H1 (cell line): ENCODE results near the gene GALNT9. TPM values are rescaled to one million over a fixed set of nuclear protein-coding genes. Genes with fewer than 3 reads are reported as not detected.

Experiments used
- CREB1 ChIP-seq: IDR thresholded peaks from 2 replicates; pipeline ENCODE4 v1.6.1; 2012; ENCODE audit warnings: inconsistent platforms
- GTF2F1 ChIP-seq: IDR thresholded peaks from 2 replicates; pipeline ENCODE4 v1.6.1; 2012; ENCODE audit warnings: low read depth, low read length, improper control_type of control experiment, borderline replicate concordance
- POLR2A ChIP-seq, 2 experiments: IDR thresholded peaks; 1 replicate in 1 of 2; 2 replicates in 1 of 2; pipeline ENCODE4 v1.6.1; 2011; ENCODE audit warnings: low read depth in 2 of 2, low read length in 2 of 2, mild to moderate bottlenecking in 2 of 2; ENCODE audit errors: control extremely low read depth in 1 of 2
- RBBP5 ChIP-seq: IDR thresholded peaks from 2 replicates; pipeline ENCODE4 v1.7.1; 2012; ENCODE audit warnings: low read depth, mild to moderate bottlenecking, inconsistent platforms, low read length, moderate library complexity, borderline replicate concordance
- SIN3A ChIP-seq, 2 experiments: IDR thresholded peaks in 1 of 2; conservative IDR thresholded peaks in 1 of 2; 2 replicates each; pipeline ENCODE4 v1.6.1; 2011 to 2012; ENCODE audit warnings: low read length in 2 of 2, improper control_type of control experiment in 1 of 2, low read depth in 1 of 2, mild to moderate bottlenecking in 1 of 2
- SUZ12 ChIP-seq: fragments of 200-600 bp; sonication (generic); IDR thresholded peaks from 2 replicates; pipeline ENCODE4 v1.6.1; 2012; ENCODE audit warnings: mild to moderate bottlenecking, inconsistent platforms, low read length, moderate library complexity, mixed read lengths
- TEAD4 ChIP-seq: IDR thresholded peaks from 2 replicates; pipeline ENCODE4 v1.6.1; 2012; ENCODE audit warnings: low read depth, low read length, inconsistent platforms, mixed read lengths
- ZNF274 ChIP-seq: IDR thresholded peaks from 2 replicates; pipeline ENCODE4 v1.7.0; 2012; ENCODE audit warnings: low read length, borderline replicate concordance; ENCODE audit errors: extremely low read depth
- polyA plus RNA-seq, 7 experiments: library from polyadenylated mRNA; depleted of rRNA in 3 of 7; stranded (reverse) in 5 of 7; unstranded in 2 of 7; fragments of >200 nt in 5 of 7; fragments of 200-250 nt in 2 of 7; gene quantifications; 1 replicate in 5 of 7; 2 replicates in 1 of 7; 4 replicates in 1 of 7; pipeline versions ENCODE4 v1.2.1 to v1.2.3, GENCODE V29; 2011 to 2013; ENCODE audit warnings: missing spikeins in 2 of 7, mixed read lengths in 2 of 7
- total RNA-seq: library from RNA; stranded (reverse); fragmentation: NEBNext Ultra II Directional; extraction: Animal tissue kit (Norgen Biotek cat#: 25700); gene quantifications from 2 replicates; pipeline ENCODE4 v1.2.1, GENCODE V29; 2021
- TF ChIP-seq, protein P1 (sequence below): IDR thresholded peaks from 2 replicates; pipeline ENCODE4 v1.6.1; 2012; ENCODE audit warnings: inconsistent platforms
- TF ChIP-seq, protein P2 (sequence below): IDR thresholded peaks from 2 replicates; pipeline ENCODE4 v1.6.1; 2011; ENCODE audit warnings: low read length, improper control_type of control experiment

Gene GALNT9
- total and polyA plus RNA-seq, 2 of the 8 experiments (the other 6 are each of a cell fraction or from before 2014, with no cell fraction given), result 2.0 to 3.6 TPM

DNA sequence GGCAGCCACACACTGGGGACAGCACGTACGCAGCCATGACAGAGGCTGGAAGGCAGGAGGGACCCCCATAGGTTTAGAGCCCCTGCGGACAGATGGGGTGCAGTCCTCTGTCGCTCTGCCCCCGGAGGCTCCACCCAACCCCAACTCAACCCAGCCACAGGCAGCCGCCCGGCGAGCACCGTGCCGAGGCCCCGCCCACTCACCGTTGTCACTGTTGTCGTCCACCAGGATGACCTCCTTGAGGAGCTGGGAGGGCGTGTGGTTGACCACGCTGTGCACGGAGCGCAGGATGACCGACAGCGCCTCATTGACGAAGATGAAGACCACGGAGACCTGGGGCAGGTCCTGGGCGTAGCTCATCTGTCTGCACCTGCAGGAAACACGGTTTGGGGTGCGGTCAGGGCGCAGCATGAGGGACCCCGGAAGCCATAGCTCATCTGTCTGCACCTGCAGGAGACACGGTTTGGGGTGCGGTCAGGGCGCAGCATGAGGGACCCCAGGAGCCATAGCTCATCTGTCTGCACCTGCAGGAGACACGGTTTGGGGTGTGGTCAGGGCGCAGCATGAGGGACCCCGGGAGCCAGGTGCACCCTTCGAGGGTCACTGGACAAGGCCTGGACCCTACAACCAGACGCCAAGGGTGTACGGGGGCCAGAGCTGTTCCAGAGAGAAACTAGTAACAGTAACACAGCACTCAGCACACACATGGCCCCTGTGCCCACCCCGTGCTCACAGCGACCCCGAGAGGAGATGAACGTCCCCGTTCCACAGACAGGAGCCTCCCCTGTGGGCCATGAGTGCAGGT lies 66.9 kb downstream of the GALNT9 start (continued):
- TF ChIP-seq SUZ12 (no peak), CREB1 (no peak), RBBP5 (no peak), SIN3A (conservative IDR thresholded peaks at IDR 0.05 in 1 of 2, IDR thresholded peaks at IDR 0.05 in 1 of 2; ENCODE audit: low read depth in 1 of 2, low read length in 2 of 2) (no peak), GTF2F1 (no peak), TEAD4 (no peak), POLR2A (IDR thresholded peaks at IDR 0.05; ENCODE audit: control extremely low read depth in 1 of 2, low read depth in 2 of 2, low read length in 2 of 2) (no peak), ZNF274 (no peak)
- TF ChIP-seq, protein P1, sequence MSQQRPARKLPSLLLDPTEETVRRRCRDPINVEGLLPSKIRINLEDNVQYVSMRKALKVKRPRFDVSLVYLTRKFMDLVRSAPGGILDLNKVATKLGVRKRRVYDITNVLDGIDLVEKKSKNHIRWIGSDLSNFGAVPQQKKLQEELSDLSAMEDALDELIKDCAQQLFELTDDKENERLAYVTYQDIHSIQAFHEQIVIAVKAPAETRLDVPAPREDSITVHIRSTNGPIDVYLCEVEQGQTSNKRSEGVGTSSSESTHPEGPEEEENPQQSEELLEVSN, result no peak
- TF ChIP-seq, protein P2, sequence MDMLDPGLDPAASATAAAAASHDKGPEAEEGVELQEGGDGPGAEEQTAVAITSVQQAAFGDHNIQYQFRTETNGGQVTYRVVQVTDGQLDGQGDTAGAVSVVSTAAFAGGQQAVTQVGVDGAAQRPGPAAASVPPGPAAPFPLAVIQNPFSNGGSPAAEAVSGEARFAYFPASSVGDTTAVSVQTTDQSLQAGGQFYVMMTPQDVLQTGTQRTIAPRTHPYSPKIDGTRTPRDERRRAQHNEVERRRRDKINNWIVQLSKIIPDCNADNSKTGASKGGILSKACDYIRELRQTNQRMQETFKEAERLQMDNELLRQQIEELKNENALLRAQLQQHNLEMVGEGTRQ, result no peak
- TF ChIP-seq, all 59 proteins: peak for 0
